ENCODE results near the gene SERTM2.

DNA sequence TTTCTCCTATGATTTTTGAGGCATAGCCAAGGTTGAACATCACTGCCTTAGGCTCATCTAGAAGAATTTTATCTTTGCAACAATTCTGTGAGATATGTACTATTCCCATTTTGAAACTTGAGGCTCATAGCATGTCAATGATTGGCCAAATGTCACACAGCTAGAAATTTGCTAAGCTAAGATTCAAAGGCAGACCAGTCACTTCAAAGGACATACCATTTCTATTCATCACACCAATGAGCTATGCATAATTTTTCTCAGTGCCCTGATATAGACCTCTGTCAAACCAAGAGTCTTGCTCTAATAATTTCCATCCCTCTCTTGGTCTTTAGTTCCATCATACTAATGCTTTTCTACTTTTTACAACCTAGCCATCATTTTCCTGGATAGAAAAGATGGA is 27.6 kb upstream of the SERTM2 start:
- no peak for TF ChIP-seq CTCF (IDR thresholded peaks at IDR 0.05)
- no peak for TF ChIP-seq POLR2A (IDR thresholded peaks at IDR 0.05; ENCODE audit: low read length)
- TF ChIP-seq REST (IDR thresholded peaks at IDR 0.05) = no peak
- no peak for TF ChIP-seq NFE2L2 (conservative IDR thresholded peaks at IDR 0.05; ENCODE audit: low read length)
- no peak for TF ChIP-seq CHD2 (IDR thresholded peaks at IDR 0.05; ENCODE audit: low read length, partially characterized antibody)
